ENCODE data around the gene MRPL24.
"Not testable (repeated sequence)": the region's sequence is repeated elsewhere in the genome, so short reads cannot be mapped to it uniquely, and the experiment has no call there.

MRPL24 gene

DNA sequence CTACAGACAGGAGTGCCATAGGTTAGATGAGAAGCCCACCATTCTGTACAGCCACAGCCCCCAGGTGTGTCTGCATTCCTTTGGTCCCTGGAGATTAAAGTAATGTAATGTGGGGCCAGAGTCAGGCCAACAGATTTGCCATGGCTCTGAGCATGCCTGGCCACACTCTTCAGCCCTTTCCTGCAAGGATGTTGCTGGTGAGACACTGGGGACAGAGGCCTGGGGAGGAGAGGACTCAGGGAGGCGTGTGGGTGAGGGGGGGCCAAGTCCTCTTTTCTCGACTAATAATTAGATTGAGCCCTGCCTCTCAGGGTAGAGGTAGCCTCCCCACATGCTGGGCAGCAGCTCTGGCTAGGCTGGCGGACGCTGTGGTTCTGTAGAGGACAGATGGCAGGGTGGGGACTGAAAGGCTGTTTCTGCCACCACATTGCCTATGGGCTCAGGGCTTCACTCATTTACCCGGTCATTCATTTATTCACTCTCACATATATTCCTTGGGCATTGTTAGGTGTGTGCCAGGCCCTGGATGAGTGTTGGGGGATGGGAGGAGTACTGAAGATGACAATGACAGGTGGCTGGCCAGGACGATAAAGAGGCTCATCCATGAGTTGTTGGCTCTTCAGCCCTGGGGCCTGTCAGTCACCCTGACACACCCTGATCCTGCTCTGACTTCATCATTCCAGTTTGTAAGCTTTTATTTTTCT is 19.4 kb upstream of the MRPL24 start:
- ATAC-seq: no peak
- no peak for DNase-seq

DNA sequence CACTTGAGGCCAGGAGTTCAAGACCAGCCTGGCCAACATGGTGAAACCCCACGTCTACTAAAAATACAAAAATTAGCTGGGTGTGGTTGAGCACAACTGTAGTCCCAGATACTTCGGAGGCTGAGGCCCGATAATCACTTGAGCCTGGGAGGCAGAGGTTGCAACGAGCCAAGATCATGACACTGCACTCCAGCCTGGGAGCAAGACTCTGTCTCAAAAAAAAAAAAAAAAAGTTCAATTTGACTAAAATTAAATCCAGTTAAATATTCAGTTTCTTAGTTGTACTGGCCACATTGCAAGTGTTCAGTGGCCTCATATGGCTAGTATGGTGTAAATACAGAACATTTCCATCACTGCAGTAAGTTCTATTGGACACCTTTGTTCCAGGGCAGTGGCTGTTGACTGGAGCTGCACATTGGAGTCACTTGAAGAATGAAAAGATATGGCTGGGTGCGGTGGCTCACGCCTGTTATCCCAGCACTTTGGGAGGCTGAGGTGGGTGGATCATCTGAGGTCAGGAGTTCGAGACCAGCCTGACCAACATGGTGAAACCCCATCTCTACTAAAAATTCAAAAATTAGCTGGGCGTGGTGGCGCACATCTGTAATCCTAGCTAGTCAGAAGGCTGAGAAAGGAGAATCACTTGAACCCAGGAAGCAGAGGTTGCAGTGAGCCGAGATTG is 16.8 kb upstream of the MRPL24 start:
- DNase-seq, ATAC-seq: not testable (repeated sequence)

DNA sequence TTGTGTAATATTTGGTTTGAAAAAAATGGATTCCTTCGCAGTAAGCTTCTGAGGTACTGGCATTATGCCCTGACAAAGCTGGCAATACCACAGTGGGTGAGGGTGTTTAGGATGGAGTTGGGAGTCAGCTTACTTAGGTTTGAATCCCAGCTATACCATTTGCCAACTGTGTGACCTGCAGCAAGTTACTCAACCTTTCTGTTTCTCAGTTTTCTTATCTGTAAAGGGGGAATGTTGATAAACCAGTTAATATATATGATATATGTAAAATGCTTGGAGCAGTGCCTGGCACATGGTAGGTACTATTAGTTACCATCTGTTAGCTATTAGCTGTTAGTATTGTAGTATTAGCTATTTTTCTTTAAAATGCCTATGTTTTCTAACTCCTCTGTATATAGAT is 15.5 kb upstream of the MRPL24 start:
- DNase-seq (no peak), ATAC-seq (no peak)

DNA sequence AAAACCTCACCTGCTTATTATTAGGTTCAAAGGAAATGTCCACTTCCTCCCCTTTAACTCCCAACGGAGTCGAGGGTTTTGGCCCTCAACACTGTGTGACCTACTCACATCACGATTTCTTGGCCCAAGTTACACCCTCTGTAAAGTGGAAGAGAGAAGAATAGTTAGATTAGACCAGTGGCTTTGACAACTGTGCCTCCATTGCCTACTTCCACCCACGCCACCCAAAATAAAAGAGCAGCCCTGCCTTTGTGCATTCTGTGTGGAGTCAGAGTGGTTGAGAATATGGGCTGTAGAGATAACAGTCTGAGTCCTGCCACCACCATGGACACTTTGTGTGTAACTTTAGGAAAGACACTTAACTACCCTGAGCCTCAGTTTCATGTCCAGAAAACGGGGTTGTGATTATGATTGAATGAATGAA is 14.7 kb upstream of the MRPL24 start:
- no peak for DNase-seq
- ATAC-seq: no peak

DNA sequence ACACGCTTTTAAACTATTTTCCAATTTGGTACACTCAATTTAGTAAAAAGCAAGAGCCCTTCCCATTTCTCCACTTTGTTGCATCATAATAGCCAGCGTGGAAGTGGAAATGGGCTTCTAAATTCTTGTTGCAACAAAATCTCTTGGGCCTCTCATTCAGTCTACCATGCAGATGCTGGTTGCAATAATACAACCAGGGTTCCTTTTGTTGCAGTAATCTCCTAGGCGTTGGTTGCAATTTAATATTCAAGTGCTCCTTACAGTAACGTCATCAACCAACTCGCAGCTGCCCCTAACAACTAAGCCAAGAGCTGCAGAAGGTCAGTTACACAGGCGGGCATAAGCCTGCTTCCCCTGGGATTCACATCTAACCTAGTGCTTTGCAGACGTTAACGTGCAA is 13.3 kb upstream of the MRPL24 start:
- no peak for ATAC-seq

DNA sequence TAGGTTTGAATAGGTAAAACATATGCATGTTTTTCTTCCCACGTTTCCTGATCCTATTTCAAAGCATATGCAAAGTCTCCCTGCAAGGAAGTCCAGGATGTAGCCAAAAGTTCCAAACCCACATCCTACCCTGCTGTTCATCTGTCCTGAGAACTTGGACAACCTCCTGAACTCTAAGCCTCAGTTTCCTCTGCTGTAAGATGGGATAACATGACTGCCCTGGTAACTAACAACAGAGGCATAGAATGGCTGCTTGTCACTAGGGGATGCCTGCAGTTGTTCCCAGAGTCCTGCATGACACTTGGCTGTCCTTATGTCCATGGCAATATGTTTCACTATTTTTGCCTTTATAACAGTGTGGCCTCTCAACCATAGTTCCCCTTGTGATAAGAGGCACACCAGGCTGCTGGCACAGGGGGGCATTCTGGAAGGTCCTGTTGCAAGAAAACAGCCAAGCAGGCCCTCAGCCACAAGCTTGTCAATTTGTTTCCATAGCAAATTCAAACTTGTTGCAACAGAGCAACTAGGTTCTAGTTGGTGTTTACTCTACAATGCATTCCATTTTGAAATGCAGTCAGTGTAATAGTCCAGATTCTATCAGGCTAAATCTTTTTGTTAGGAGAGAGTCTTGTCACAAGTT is 12.1 kb upstream of the MRPL24 start:
- no peak for DNase-seq

More for the DNA sequence above, 13.3 kb upstream of the MRPL24 start:
- no peak for DNase-seq

DNA sequence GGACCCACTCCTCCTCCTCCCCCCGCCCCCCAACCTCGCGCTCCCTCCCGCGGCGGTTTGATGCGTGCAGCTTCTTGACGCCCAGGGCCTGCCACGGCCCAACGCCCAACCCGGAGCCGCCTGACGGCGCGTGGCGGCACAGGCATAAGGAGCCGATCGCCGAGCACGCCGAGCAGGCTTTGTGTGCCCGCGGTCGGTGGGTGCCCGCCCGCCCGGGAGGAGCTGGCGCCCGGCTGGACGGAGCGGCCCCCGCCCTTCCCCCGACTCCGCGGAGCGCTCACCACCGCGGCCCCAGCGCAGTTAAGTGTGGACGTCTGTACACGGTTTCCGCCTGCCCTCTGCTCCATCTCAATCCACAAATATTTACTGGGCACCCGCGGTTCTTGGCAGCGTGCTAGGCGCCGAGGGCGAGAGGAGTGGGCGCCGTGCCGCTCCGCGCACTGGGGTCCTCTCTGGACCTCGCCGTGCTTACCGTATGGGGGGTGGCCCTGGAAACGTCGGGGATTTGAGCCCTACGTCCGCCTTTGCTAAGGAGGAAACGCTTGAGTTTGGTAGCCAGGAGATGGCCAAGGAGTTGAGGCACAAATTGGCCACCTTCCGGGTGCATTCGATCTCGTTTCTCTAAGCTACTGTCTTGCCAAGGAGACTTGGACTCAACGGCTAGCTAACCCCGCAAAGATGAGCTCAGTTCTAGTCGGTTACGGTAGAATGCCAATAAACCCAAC is 11.0 kb upstream of the MRPL24 start:
- ATAC-seq (peak; percentile 80), DNase-seq (peak; percentile 98)

More for the DNA sequence above, 12.1 kb upstream of the MRPL24 start:
- ATAC-seq: no peak

DNA sequence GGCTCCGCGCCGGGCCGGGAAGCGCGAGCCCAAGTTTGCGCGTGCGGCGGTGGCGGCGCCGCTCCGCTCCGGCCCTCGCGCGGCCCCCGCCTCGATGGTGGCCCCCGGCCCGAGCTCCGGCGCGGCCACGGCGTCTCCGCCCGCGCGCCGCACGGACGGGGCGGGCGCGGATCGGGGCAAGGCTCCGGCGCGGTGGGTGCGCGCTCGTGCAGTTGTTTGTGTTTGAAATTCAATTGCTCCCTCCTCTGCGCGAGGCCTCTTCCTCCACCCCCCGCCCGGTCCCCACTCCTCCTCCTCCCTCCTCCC is 10.5 kb upstream of the MRPL24 start, which contains the start of gene HDGF:
TSS of gene HDGF (minus strand) at position 225 of the 306 bp plus-strand sequence. CDS start 246 bp downstream, outside the sequence.
- ATAC-seq (no peak), DNase-seq (no peak)

DNA sequence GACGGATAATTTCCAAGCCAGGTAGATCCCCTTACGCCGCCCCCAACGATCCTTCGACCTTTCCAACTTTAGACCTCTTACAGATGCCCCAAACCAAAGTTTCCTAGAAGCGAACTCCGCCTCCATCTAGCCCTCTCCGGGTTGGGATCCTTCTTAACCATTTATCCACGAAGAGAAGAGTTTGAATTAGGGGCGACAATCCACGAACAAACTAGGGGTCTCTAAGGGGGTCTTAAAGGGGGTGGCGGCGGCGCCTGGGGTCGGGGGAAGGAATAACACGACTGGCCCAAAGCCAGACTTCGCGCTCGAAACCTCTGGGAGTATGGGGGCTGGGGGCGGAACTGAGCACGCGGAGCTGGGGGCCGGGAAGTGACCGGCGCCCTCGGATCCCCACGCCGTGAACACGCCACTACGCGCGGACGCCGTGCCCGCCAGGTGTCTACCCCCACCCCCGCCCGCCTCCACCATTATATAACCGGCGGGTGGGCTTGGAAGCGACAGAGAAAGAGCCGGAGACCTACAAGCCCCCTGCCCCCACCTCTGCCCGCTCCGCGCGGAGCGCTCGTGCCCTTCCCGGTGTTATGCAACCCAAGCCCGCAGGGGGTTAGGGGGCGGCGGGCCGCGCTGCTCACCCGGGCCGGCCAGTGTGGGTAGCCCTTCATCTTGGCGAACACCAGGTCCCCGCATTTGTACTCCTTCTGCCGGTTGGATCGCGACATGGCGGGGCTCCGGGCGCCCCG is 10.0 kb upstream of the MRPL24 start:
- ATAC-seq: peak; percentile 9
- peak; percentile 52 for DNase-seq

DNA sequence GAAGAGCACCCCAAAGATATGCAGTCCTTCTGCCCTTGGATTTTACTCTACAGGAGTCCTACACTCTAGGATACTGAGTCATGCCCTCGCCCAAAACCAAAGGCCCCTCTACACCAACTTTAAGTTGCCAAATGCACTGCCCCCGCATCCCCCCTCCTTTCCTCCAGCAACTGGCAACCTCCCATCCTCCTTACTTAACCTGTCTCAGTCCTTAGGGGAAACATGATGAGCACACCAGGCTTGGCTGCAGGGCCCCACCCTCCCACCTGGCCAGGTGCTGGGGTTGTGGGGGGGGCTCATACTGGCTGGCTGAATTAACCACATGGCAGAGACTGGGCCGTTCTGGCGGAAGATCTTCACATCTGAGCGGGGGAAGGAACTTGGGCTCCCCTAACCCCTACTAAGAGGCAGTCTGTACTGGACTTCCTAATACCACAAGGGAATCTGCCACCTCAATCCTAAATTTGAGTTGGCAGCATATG is 9.3 kb upstream of the MRPL24 start:
- DNase-seq (peak; percentile 69), ATAC-seq (peak; percentile 39)

DNA sequence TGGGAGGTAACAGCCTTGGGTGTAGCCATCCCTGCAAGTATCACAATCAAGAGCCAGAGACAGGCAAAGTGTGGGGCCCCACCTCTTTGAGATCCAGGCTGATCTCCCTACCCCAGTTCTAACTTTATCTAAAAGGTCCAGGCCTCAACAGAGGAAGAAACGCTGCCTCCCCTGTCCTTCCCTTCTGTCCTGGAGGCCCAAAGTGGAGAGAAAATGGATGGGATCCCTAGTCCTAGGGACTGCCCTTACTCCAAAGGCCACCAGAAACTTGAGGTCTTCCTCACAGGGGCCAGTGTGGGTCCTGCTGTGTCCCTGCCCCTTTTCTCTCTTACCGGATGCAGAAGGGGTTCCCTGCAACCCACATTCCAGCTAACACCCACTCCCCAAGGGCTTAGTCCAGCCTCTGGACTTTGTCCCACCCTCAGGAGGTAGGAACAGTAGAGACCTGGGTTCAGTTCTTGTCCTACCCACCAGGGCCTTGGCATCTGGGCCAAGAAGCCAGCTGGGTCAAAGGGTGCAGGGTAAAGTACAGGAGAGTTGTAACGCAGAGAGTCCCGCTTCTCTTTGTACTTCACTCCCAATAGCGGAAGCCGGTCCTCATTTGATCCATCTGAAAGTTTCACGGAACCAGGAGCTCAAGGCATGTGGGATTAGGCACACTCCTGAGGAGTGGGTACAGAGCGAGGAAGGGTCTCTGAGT is 8.7 kb upstream of the MRPL24 start:
- DNase-seq: no peak
- ATAC-seq: no peak

DNA sequence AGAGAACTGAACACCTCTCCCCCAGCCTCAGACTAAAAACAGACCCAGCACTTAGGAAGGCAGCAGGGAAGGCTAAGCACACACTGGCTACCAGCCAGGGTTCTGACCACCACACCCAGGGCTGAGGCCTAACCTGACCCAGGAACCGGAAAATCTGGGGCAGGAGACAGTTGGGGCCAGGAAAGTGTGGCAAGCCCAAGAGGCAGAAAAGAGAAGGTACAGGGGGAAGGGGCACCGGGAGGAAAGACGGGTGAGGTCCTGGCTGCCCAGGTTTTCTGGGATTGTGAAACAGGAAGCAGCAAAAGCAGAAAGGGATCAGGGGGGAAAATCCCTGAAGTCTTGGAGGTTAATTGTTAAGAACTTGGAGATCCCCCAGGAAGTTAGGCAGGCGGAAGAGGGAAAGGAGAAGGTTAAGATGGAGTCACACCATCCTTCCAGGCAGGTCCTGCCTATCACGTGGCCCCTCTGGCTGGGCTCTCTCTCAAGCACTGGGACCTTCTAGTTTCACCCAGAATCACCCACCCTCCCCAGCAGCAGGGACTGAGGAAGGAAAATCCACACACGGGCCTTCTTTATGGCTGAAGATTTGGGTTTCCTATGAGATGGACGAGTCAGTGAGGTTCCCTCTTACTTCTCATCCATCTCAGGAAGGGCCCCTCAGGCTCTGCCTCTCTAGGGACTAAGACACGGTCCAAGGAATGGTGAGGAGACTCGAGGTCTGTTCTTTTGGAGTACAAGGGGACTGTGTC is 8.0 kb upstream of the MRPL24 start:
- ATAC-seq: no peak
- DNase-seq: peak; percentile 41

DNA sequence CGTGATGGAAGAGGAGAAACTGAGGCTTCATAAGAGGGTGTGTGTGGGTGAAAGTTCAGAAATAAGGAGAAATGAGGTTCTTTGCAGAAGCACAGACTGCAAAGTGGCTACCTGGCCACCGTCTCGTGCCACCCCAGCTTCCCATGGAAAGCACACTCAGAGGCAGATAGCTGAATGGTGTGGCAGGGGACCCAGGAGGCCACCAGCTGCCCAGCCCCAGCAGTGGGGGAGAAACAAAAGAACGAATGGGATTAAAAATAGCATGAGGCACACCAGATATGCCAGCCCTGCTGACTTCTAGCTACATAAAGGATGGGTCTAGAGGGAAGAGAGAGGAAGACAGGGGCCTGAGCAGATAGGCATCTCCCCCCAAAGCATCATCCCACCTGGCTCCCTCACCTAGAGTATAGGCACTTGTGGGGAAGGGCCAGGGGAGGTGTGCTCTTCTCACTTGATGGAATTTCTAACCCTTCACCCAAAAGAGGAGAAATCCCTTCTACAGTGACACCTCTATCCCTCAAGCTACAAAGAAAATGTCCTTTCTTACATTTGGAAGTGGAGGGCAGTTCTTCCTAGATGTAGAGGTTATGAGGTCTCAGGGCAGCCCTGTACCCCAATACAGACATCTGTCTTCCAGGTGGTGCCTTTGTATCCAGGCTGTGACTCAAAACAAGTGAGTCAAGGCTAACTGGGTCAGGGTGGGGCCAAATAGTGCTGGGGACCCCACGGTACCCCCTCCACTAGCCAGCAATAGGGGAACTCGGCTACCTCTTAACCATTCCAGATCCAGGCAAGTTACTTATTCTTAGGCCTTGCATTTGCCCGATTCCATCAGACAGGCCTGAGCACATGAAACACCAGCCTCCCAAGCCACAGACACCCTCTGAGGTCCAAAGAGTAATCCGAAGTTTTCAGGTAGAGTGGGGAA is 7.1 kb upstream of the MRPL24 start:
- no peak for DNase-seq
- no peak for ATAC-seq

DNA sequence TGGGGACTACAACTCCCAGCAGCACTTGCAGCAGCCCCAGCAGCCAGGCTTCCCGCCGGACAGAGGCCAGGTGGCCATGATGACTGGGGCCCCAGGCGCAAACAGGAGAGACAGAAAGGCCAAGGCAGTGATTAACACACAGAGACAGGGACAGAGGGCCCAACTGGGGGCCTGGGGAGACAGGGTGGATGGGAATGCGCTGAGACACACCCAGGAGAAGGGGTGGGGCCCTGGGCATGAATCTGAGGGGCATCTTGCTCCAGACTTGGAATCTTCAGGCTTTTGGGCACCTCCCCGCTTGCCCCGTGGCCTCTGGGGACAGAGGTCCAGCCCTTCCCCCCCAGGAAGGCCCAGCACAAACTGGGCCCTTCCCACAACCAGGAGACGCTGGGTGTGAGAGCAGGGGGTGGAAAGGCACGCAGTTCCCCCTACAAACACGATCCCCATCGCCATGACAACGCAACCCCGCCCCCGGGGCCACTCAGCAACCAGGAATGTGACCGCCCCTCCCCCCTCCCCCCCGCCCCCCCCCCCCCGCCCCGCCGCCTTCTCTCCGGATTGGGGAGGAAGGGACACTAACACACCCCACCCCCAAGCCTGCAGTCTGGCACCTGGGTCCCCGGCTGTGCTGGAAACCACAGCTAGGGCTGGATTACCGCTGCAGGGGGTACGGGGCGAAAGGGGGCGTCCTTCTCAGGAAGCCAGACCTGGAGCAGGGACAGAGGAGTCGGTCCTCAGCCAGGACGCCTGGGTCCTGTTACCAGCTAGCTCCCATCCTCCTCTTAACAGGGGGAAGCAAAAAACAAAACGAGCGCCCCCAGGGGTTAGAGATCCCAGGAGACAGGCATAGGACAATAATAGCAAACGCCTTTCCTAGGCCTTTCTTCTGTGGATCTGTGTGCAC is 6.1 kb upstream of the MRPL24 start:
- peak; percentile 78 for DNase-seq
- no peak for ATAC-seq

DNA sequence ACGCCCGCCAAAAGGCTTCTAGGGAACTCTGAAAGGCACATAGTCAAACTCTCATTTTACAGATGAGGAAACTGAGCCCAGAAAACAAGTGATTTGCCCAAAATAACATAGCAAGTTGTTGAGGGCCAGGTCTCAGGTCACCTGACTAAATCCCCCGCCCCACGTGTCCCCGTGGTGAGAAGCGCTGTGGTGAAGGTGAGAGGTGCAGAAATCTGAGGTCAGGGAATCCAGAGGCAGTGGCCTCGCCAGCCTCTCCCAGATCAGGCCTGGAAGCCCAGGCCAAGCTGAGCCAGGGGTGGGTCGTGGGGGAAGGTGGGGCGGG is 5.5 kb upstream of the MRPL24 start:
- ATAC-seq (no peak), DNase-seq (no peak)

DNA sequence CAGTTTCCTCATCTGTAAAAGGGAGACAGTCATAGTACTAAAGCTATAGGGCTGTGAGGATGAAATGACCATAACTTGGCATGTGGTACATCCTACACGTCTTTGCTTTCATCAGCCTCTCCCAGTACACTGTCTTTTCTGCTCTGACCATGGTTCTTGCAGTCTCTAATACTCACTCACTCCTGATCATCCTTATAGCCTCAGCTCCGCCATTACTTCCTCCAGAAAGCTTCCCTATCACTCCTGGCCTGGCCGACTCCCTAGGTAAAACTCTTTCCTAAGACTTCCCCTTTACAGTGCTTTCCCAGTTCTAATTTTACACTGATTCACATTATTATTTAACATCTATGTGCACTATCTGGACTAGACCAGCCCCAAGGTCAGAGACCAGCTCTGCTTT is 5.0 kb upstream of the MRPL24 start:
- DNase-seq (no peak), ATAC-seq (no peak)

DNA sequence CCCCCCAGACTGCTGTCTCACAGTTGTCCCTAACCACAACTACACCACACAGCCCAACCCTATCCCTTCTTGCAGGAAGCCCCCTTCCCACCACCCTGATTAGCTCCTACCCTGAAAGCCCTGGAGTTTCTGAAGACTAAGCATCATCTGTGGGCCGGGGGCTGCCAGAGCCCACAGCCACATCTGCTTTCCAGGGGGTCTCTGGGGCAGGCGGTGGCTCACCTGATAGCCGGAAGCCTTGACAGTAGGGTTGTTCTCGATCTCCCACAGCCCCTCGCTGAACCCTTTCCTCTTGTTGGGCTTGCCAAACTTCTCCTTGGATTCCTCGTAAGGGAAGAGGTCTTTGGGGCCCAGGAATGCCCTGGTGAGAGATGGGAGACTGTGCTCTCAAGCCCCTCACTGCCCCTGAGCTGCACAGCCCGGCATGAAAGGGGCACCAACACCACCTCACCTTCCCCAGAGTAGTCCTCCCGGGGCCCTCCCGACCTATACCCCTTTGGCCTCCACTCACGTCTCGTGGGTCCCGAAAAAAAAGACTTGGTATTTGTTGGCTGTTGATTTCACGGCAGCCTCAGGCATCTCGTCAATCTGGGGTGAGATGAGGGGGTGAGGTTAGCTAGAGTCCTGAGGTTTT is 4.0 kb upstream of the MRPL24 start:
- DNase-seq: no peak
- no peak for ATAC-seq

DNA sequence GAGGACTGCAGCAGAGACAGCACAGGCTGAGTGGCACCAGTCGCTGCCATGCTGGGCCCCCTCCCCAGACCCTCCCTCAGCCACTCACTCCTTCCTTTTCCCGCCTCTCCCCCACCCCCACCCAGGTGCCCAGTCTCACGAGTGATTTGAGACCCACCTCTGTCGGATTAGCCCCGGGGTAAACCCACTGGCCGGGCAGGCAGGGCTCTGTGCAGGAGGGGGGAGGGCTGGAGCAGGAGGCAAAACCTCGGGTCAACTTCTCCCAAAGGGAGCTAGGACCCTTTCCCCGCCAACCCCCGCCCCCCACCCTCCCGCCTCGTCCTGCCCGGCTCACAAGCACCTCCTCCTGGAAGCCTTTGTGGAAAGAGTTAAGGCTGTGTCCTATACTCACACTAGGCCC is 3.5 kb upstream of the MRPL24 start:
- no peak for DNase-seq
- no peak for ATAC-seq

Data from stimulated activated naive CD8-positive, alpha-beta T cell treated with anti-CD3 and anti-CD28 coated beads, Interleukin-15, Interleukin-2, amounts not matched to agents 100 U/mL and 50 U/mL, for 24 hours (primary cell).